GM19025 (cell line): ENCODE measurements around the gene GOLGA6D.
"Not testable (repeated sequence)": the region's sequence is repeated elsewhere in the genome, so short reads cannot be mapped to it uniquely, and the experiment has no call there.

Experiments
- ATAC-seq: cut with Tn5 transposase; IDR thresholded peaks from one replicate; pipeline ENCODE4 v1.9.1; 2021; ENCODE audit warnings: mild to moderate bottlenecking, low read depth, moderate library complexity; ENCODE audit not compliant: unreplicated experiment

The GOLGA6D gene

GRCh38 chr15:75328493-75329314 lies 46.1 kb downstream of the GOLGA6D start:
- no peak for ATAC-seq

GRCh38 chr15:75329571-75329970 lies 46.9 kb downstream of the GOLGA6D start:
- ATAC-seq: no peak

DNA sequence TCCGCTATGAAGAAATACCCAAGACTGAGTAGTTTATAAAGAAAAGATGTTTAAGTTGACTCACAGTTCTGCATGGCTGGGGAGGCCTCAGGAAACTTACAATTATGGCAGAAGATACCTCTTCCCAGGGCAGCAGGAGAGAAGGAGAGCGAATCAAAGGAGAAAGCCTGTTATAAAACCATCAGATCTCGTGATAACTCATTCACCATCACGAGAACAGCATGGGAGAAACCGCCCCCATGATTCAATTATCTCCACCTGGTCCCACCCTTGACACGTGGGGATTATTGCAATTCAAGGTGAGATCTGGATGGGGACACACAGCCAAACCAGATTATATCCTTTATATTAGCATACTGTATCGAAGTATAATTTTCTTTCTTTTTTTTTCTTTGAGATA lies 49.5 kb downstream of the GOLGA6D start:
- not testable (repeated sequence) for ATAC-seq

GRCh38 chr15:75333654-75334419 lies 51.2 kb downstream of the GOLGA6D start:
- not testable (repeated sequence) for ATAC-seq

GRCh38 chr15:75335313-75335704 lies 52.7 kb downstream of the GOLGA6D start:
- ATAC-seq: no peak

GRCh38 chr15:75335705-75336355 lies 53.2 kb downstream of the GOLGA6D start, which contains the start of gene COMMD4:
Gene COMMD4, plus strand, starts transcription at chr15:75336063. Its CDS starts 27 bp downstream, at chr15:75336090.
- ATAC-seq: no peak

DNA sequence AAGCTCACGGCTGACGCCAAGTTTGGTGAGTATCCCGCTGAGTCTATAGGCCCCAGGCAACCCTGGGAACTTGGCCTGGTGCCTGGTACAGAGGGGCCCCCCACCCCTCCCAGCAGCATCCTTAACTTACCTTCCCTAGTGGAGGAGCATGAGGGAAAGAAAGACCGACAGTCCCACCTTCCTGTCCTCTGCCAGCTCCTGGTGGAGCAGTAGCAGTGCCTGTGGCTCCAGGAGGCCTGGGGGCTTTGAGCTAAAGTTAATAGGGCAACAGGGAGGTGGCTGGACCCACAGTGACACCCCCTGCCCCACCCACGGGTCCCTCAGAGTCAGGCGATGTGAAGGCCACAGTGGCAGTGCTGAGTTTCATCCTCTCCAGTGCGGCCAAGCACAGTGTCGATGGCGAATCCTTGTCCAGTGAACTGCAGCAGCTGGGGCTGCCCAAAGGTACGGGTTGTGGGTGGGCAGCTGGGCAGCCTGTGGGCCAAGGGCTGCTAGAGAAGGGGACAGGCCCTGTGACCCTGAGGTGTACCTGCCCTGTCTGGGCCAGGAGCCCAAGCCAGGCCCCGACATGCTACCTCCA lies 56.1 kb downstream of the GOLGA6D start:
- ATAC-seq: no peak

- no peak for ATAC-seq
Observed at GRCh38 chr15:75339531-75340240, 57.1 kb downstream of the GOLGA6D start.

DNA sequence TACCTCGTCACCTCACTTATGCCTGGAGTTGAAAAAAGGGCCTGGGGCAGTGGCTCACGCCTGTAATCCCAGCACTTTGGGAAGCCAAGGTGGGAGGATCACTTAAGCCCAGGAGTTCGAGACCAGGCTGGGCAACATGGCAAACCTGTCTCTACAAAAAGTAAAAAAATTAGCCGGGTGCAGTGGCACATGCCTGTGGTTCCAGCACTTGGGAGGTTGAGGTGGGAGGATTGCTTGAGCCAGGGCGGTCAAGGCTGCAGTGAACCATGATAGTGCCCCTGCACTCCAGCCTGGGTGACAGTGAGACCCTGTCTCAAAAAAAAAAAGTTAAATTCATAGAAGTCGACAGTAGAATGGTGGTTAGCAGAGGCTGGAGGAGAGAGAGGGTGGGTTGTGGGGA lies 59.6 kb downstream of the GOLGA6D start:
- no peak for ATAC-seq

GRCh38 chr15:75343953-75344352 lies 61.3 kb downstream of the GOLGA6D start:
- ATAC-seq: not testable (repeated sequence)
